GM23338 (cell line): ENCODE results near the gene SLC6A5. TPM values are rescaled to one million over a fixed set of nuclear protein-coding genes. Genes with fewer than 3 reads are reported as not detected.

Source experiments
- ATAC-seq: fragments of 200-7000 bp; cut with Tn5 transposase; 3 replicates; pipeline ENCODE4 v1.9.1; 2020
- DNase-seq: peaks from one replicate; pipeline ENCODE4 v3.0.0-alpha.2; 2015; ENCODE audit warnings: low spot score
- H2AFZ ChIP-seq: fragments of 200-600 bp; sonication (generic); 2 replicates; pipeline ENCODE4 v1.8.0; 2016; ENCODE audit warnings: antibody characterized with exemption, mild to moderate bottlenecking, moderate library complexity
- H3F3A ChIP-seq: fragments of 200-600 bp; sonication (generic); replicated peaks from 2 replicates; pipeline ENCODE4 v1.8.0; 2017; ENCODE audit warnings: antibody characterized with exemption, mixed run types, low read depth
- H3K27ac ChIP-seq: fragments of 200-600 bp; sonication (generic); 2 replicates; pipeline ENCODE4 v1.6.1; 2016; ENCODE audit warnings: low read depth
- H3K27me3 ChIP-seq: fragments of 200-600 bp; sonication (generic); 2 replicates; pipeline ENCODE4 v1.8.0; 2016; ENCODE audit warnings: mild to moderate bottlenecking, mixed run types, moderate library complexity; ENCODE audit not compliant: insufficient read depth
- H3K36me3 ChIP-seq: fragments of 200-600 bp; sonication (generic); 2 replicates; pipeline ENCODE4 v1.8.0; 2016; ENCODE audit warnings: mild to moderate bottlenecking; ENCODE audit not compliant: insufficient read depth
- H3K4me1 ChIP-seq: fragments of 200-600 bp; sonication (generic); 2 replicates; pipeline ENCODE4 v1.8.0; 2016; ENCODE audit warnings: mild to moderate bottlenecking, moderate library complexity; ENCODE audit not compliant: insufficient read depth
- H3K4me2 ChIP-seq: fragments of 200-600 bp; sonication (generic); 2 replicates; pipeline ENCODE4 v1.7.1; 2017; ENCODE audit warnings: mixed run types
- H3K4me3 ChIP-seq: fragments of 200-600 bp; sonication (generic); 2 replicates; pipeline ENCODE4 v1.6.1; 2016; ENCODE audit warnings: mixed run types
- H3K79me2 ChIP-seq: fragments of 200-600 bp; sonication (generic); replicated peaks from 2 replicates; pipeline ENCODE4 v1.8.0; 2017; ENCODE audit warnings: mild to moderate bottlenecking; ENCODE audit not compliant: insufficient read depth
- H3K9me2 ChIP-seq: fragments of 200-600 bp; sonication (generic); 2 replicates; pipeline ENCODE4 v1.8.0; 2017; ENCODE audit not compliant: insufficient read depth
- H4K20me1 ChIP-seq: fragments of 200-600 bp; sonication (generic); replicated peaks from 2 replicates; pipeline ENCODE4 v1.8.0; 2017; ENCODE audit warnings: mild to moderate bottlenecking; ENCODE audit not compliant: insufficient read depth
- H3K27ac Mint-ChIP-seq: 2 replicates; pipeline ENCODE4 v1.8.0; 2020; ENCODE audit warnings: inconsistent platforms, mild to moderate bottlenecking, moderate library complexity, mixed read lengths
- H3K27me3 Mint-ChIP-seq: 3 replicates; pipeline ENCODE4 v1.8.0; 2022; ENCODE audit warnings: low read depth, mild to moderate bottlenecking, moderate library complexity, mixed read lengths, inconsistent platforms; ENCODE audit not compliant: insufficient read depth, poor library complexity
- H3K36me3 Mint-ChIP-seq: 3 replicates; pipeline ENCODE4 v1.8.0; 2021; ENCODE audit warnings: low read depth, mild to moderate bottlenecking, inconsistent platforms, moderate library complexity, mixed read lengths
- H3K4me1 Mint-ChIP-seq: 3 replicates; pipeline ENCODE4 v1.8.0; 2020; ENCODE audit warnings: mild to moderate bottlenecking, inconsistent platforms, mixed read lengths
- H3K4me3 Mint-ChIP-seq: 3 replicates; pipeline ENCODE4 v1.8.0; 2021; ENCODE audit warnings: moderate library complexity, mild to moderate bottlenecking, inconsistent platforms, mixed read lengths
- H3K9me3 Mint-ChIP-seq: 3 replicates; pipeline ENCODE4 v1.8.0; 2020; ENCODE audit warnings: moderate library complexity, mild to moderate bottlenecking, inconsistent platforms, mixed read lengths
- CREB1 ChIP-seq: fragments of 250-450 bp; sonication (Bioruptor Pico); IDR thresholded peaks from 2 replicates; pipeline ENCODE4 v1.5.0; 2020; ENCODE audit warnings: low read depth, mild to moderate bottlenecking, moderate library complexity
- CTCF ChIP-seq, 2 experiments: fragments of 200-600 bp in 1 of 2; sonication (generic) in 1 of 2; conservative IDR thresholded peaks; 2 replicates each; pipeline versions ENCODE4 v1.5.1 to v1.6.1; 2016 to 2017; ENCODE audit warnings: antibody characterized with exemption in 2 of 2, low read depth in 2 of 2, mild to moderate bottlenecking in 2 of 2, moderate library complexity in 1 of 2
- ETS1 ChIP-seq: IDR thresholded peaks from 2 replicates; pipeline ENCODE4 v1.6.1; 2016; ENCODE audit warnings: antibody characterized with exemption
- EZH2 ChIP-seq: fragments of 200-600 bp; sonication (generic); IDR thresholded peaks from one replicate; pipeline ENCODE4 v1.8.0; 2017; ENCODE audit warnings: antibody characterized with exemption, mild to moderate bottlenecking, low read depth; ENCODE audit not compliant: unreplicated experiment
- EZH2phosphoT487 ChIP-seq: fragments of 200-600 bp; sonication (generic); IDR thresholded peaks from one replicate; pipeline ENCODE4 v1.8.1; 2018; ENCODE audit warnings: antibody characterized with exemption; ENCODE audit not compliant: unreplicated experiment
- JUNB ChIP-seq: IDR thresholded peaks from one replicate; pipeline ENCODE4 v1.6.1; 2016; ENCODE audit warnings: antibody characterized with exemption; ENCODE audit not compliant: unreplicated experiment
- NANOG ChIP-seq: IDR thresholded peaks from 2 replicates; pipeline ENCODE4 v1.6.1; 2016; ENCODE audit warnings: antibody characterized with exemption, borderline replicate concordance
- POLR2AphosphoS5 ChIP-seq: IDR thresholded peaks from 2 replicates; pipeline ENCODE4 v1.6.1; 2016; ENCODE audit warnings: antibody characterized with exemption, low read depth
- REST ChIP-seq: IDR thresholded peaks from one replicate; pipeline ENCODE4 v1.6.1; 2018; ENCODE audit warnings: antibody characterized with exemption; ENCODE audit not compliant: unreplicated experiment
- STAT1 ChIP-seq: IDR thresholded peaks from one replicate; pipeline ENCODE4 v1.6.1; 2016; ENCODE audit warnings: antibody characterized with exemption; ENCODE audit not compliant: unreplicated experiment
- ZNF114 ChIP-seq: fragments of 250-450 bp; sonication (Bioruptor Pico); IDR thresholded peaks from 2 replicates; pipeline ENCODE4 v1.5.0; 2020; ENCODE audit warnings: mild to moderate bottlenecking, moderate library complexity
- ZNF331 ChIP-seq: fragments of 250-450 bp; sonication (Bioruptor Pico); IDR thresholded peaks from 2 replicates; pipeline ENCODE4 v1.5.0; 2020; ENCODE audit warnings: low read depth, mild to moderate bottlenecking, moderate library complexity
- ZNF462 ChIP-seq: fragments of 250-450 bp; sonication (Bioruptor Pico); IDR thresholded peaks from 2 replicates; pipeline ENCODE4 v1.5.0; 2020; ENCODE audit warnings: mild to moderate bottlenecking, moderate library complexity
- polyA plus RNA-seq: library from polyadenylated mRNA; unstranded; fragments of >200 nt; fragmentation: Nextera tagmentation; extraction: Ambion mirVana; gene quantifications from 2 replicates; pipeline ENCODE4 v1.2.1, GENCODE V29; 2016
- total RNA-seq: library from RNA; depleted of rRNA; stranded (reverse); fragments of >200 nt; shearing (Covaris generic); gene quantifications from 2 replicates; pipeline ENCODE4 v1.2.3, GENCODE V29; 2014

SLC6A5 gene
- total and polyA plus RNA-seq, 2 experiments from 2014 or later = not detected

- Mint-ChIP-seq H3K4me1 (peaks cover 23% of the 10 kb centered on the region), H3K4me3 (no peak overlapping the region), H3K9me3 (no peaks in the 10 kb centered on the region), H3K27me3 (peaks cover 4% of the 10 kb centered on the region), H3K36me3 (no peaks in the 10 kb centered on the region), H3K27ac (no peak overlapping the region)
- Histone ChIP-seq H3K27ac (no peak overlapping the region), H3K36me3 (no peaks in the 10 kb centered on the region), H3K9me2 (no peaks in the 10 kb centered on the region), H3K27me3 (0 out of 2 replicates have a peak, but pooled peaks cover 8% of the 10 kb centered on the region), H4K20me1 (no peaks in the 10 kb centered on the region), H3K4me3 (no peak overlapping the region), H2AFZ (peak overlapping the region; percentile 40; the same call in 1 of the 2 replicates), H3K4me2 (0 out of 2 replicates have a peak overlapping the region, but pooled peaks have one; percentile 43), H3F3A (no peaks in the 10 kb centered on the region), H3K4me1 (peaks cover 12% of the 10 kb centered on the region), H3K79me2 (no peaks in the 10 kb centered on the region)
- TF ChIP-seq NANOG (no peak), POLR2AphosphoS5 (no peak), ZNF114 (CRISPR knock-in tag) (no peak), EZH2phosphoT487 (no peak), EZH2 (no peak), CREB1 (CRISPR knock-in tag) (no peak), ETS1 (no peak), ZNF331 (CRISPR knock-in tag) (no peak), ZNF462 (CRISPR knock-in tag) (no peak), JUNB (no peak), REST (no peak), CTCF (conservative IDR thresholded peaks at IDR 0.05; ENCODE audit: low read depth in 2 of 2) (no peak), STAT1 (no peak)
- DNase-seq (no peak), ATAC-seq (no peak)
Measured at GRCh38 chr11:20611445-20611844, 12.0 kb downstream of the SLC6A5 start.
